Left lobe of liver (tissue), 2 donors: ENCODE measurements around the gene EDA. TPM values are rescaled to one million over a fixed set of nuclear protein-coding genes. Genes with fewer than 3 reads are reported as not detected.
"Not testable (repeated sequence)": the region's sequence is repeated elsewhere in the genome, so short reads cannot be mapped to it uniquely, and the experiment has no call there.

ENCODE experiments used
- ATAC-seq: fragments of 200-7000 bp; cut with Tn5 transposase; one replicate; pipeline ENCODE4 v1.9.1; 2020; ENCODE audit warnings: mild to moderate bottlenecking, moderate library complexity
- DNase-seq: peaks from one replicate; pipeline ENCODE4 v3.0.0-alpha.2; 2020; ENCODE audit warnings: low spot score
- total RNA-seq: library from RNA; stranded (reverse); gene quantifications from one replicate; pipeline ENCODE4 v1.2.1, GENCODE V29; 2021
- donor health status: DM: no; HTN: no; CAD: no; lungs with moderate emphysema.
- donor health status: DM: no; HTN: yes; CAD: no.

The EDA gene
- total RNA-seq, 1 donor from 2014 or later = 2.5 TPM

DNA sequence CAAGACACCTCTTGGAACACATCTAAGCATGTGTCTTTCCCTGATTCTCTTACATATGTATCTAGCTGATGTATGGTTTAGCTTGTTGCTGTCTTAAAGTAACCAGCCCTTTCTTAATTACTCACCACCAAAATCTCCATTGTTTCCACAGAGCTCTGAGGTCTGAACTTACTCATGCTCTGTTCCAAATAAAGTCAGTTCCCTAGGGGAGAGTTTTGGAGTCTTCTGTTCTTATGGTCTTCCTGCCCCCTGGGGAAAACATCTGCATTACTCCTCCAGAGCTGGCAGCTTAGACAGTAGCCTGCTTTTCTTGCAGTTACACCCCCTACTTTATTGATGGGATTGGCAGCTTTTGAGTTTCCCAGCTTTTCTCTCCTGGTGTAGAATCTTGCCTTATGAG, 125.8 kb downstream of the EDA start:
- DNase-seq (no peak), ATAC-seq (no peak)

DNA sequence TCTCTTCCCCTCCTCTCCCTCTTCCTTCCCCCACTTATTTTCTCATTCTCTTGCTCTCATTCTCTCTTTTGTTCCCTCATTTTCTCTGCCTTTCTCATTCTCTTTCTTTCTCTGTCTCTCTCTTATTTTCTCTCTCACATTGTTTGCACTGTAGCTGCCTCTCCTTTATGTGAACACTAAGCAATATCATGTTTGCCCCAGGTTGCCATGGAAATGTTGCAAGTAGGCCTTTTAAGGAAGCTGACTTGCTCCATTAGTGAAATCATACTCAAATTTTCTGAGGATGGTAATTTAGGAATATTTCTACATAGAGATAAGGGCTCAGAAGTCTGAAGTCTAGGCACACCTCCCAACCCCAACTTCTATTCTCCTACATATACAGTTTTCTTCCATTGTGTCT, 130.1 kb downstream of the EDA start:
- no peak for ATAC-seq
- DNase-seq = no peak

DNA sequence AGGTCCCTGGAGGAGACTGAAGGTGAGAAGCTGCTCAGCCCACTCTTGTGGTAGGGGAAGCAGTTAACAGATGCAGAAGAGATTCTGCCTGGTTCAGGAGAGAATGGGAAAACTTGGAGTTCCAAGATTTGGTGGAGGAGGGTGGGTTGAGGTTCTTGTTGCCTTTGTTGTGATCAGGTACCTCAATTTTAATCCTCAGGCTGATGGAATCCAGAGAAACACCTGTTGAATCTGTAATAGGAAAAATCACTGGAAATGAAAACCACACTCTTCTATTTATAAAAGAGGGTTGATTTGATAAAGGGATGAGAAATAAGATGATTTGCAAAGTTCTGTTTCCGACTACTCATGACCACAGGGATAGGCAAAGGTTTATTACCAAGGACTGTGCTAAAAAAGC, 132.1 kb downstream of the EDA start:
- DNase-seq = no peak
- no peak for ATAC-seq

DNA sequence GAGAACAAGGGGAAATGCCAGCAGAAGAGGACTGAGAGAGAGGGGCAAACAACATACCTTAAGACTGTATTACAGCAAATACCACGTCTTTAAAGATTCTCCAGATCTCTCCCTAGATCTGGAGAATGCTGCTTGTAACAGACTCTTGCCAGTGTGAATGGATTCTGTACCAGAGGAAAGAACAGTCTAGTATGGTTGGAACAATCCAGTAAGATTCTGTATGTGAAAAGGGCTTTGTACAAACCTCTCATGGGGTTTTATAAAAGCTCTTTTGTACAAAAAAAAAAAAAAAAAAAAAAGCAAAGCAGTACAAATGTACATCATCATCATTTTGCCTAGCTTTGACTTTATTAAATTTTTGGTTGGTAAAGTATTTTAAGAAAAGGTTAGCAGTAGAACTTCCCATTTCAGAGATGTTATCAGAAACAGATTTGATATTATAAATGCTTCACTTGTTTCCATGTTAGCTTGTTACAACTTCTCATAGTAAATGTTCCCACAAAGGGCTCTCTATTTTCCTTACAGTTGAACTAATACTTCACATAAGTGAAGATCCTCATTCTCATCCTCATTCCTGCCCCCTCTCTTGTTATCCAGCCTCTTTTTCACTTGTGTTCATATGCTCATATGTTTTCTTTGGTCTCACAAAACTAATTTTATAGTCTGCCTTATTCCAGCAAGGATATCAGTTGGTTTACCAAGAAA, 144.2 kb downstream of the EDA start:
- ATAC-seq (no peak), DNase-seq (no peak)

DNA sequence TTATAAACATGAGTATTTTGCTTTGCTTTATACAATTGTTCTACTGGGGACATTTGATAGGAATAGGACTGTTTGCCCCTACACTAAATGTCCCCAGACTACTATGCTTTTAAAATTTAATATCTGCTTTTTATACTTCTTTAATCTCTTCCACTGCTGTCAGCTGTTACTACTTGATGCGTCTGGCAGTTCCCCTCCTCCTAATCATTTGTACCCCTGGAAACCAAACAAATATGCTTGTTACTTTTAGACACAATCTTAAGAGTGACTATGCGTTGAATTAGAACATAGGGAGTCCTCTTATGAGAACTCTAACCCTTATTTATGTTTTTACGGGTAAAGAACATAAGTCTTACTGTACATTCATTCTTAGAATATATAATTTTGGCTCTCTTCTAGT, 145.7 kb downstream of the EDA start:
- ATAC-seq = no peak
- DNase-seq = no peak

DNA sequence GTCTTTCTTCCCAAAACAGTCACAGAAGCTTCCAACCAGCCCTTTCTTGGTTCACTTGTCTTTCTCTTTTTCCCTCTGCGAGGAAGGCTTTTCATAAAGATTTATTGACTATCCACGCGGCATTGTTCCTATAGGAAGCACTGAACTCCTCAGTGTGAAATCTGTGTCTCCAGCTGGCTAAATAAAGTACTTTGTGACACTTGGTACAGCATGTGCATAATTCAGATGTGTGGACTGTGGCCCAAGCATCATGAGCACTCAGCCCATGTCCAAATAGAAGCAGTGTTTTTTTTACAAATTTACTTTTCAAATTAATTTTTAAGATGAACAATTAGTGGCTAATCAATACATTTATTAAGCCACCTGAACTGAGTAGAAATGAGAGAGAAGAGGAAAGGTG, 146.4 kb downstream of the EDA start:
- no peak for DNase-seq

DNA sequence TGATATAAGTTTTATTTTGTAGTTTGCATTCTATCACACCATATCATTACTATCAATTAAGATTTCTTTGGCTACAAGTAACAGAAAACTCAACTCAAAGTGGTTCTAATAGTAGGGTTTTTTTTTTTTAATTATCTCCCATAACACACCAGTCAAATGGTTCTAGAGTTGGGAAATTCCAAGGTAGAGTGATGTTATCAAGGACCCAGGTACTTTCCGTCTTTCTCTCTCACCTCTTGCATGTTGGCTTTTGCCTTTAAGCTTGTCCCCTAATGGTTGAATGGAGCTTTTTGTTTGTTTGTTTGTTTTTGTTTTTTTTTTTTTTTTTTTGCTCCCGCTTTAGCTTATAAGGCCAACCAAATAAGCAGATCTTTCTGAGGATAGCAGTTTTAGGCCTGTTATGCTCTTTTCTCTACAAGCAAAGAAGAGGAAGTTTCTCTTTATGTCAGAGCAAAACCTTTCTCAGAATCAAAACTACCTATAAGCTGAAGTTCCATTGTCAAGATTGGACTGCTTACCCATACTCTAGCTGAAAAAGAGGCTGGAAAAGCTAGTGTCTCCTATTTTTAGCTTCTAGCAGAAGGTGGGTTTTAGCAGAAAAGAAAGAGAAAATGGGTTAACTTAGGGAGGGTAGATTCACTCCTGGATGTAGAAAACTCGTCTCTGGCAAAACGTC, 177.5 kb downstream of the EDA start:
- ATAC-seq = no peak

More for the DNA sequence above, 146.4 kb downstream of the EDA start:
- no peak for ATAC-seq

DNA sequence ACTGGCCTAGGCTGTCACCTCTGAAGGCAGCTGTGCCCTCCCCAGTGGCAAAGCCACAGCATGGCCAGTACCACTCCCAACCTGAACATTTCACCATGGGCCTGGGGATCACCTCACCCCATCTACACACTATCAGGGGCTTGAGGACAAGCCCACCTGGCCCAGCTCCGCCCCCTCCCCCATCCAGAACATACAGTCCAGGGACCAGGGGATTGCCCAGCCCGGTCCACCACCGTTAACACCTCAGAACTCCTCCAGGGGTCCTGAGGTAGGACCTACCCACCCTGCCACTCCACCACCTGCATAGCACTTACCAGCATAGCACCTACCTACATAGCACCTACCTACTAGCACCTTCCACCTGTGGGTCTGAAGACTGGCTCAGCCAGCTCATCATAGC, 179.8 kb downstream of the EDA start:
- DNase-seq (no peak), ATAC-seq (no peak)

More for the DNA sequence above, 177.5 kb downstream of the EDA start:
- DNase-seq = no peak

DNA sequence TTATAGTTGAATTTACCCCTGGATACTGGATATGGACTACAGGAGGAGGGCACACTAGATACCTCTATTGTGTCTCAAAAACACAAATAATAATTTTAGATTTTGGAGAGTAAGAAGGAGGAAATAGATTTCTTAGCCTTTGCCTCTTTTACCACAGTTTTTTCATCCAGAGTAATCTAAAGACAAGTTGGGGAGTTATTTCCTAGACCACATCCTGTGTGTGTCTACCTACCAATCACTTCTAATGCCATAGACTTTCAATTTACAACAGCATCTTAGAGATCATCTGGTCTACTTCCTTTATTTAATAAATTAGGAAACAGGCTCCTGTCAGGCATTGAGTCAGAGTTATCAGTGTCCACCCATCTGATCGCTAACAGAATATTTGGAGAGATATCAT, 191.5 kb downstream of the EDA start:
- ATAC-seq (no peak), DNase-seq (no peak)

DNA sequence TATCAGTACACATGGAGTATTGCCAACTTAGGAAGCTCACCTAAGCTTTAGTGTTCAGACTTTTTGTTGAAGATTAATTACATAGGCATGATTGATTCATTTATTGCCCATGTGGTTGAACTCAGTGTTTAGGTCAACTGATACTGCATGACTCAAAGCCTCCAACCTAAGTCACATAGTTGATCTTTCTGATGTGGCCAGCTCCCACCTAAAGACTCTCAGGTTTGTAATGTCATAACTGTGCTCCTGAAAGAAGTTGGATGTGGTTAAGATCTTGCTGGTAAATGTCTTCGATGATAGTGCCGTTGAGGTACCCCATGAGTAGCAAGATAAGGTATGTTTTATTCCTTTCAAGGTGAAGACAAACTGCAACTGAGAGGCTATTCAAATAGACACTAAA, 192.5 kb downstream of the EDA start:
- ATAC-seq = no peak
- no peak for DNase-seq

DNA sequence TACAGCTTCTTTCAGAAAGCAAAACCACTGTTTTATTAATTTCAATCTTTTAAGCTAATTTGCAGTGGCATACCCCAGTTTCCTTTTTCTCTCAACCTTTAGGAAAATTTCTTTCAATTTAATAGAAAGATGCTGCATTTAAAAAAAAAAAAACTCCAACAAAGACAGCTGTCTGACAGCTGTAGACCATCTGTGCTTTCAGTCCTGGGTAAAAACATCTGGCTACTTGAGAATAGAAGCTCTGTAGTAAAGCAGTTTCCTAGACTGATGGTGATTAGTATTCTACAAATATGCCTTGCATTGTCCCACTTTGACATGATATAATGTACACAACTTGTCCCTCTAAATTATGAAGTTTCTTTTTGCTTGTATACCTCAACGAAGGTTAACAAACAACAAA, 197.8 kb downstream of the EDA start:
- ATAC-seq = no peak

DNA sequence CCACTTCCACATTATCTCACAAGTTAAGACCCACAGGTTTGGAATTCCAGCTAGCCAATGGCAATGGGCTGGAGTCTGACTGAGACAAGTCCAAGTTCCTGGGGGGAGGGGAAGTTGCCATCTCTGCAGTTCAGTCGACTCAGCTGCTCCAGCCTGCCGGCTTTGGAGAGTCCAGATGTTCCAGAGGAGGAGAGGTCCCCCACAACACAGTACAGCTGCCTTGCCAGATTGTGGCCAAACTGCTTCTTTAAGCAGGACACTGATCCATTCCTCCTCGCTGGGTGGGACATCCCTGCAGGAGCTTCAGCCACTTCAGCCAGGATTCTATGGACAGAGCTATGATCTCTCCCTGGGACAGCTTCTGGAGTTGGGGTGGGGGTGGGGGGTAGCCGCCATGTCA, 199.2 kb downstream of the EDA start:
- no peak for DNase-seq
- ATAC-seq = no peak

More for the DNA sequence above, 197.8 kb downstream of the EDA start:
- DNase-seq = no peak

DNA sequence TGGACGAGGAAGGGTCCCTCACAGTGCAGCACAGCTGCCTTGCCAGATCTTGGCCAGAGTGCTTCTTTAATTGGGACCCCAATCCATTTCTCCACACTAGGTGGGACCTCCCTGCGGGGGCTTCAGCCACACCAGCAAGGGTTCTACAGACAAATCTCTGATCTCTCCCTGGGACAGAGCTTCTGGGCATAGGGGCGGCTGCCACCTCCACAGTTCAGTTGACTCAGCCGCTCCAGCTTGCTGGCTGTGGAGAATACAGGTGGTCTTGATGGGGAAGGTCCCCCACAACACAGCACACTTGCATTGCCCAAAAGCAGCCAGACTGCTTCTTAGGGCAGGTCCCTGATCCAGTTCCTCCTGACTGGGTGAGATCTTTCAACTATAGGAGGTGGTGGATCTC, 199.6 kb downstream of the EDA start:
- ATAC-seq (no peak), DNase-seq (no peak)

DNA sequence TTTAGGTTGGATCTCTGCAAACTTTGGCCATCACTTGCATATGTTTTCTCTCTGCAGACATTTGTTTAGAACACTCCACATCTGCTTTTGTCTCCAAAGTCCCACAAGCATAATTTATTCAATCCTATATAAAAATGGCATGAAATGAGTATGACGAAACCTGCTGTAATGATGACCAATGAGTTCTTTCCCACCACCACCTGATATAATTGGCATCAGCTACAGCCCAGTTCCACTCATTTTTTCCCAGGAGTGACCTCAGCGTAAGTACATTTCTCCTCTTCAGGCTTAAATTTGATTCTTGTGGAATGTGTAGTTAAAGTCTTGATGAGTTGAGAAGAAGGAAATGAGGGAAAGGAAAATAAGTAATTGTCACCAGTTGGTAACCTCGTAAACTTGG, 228.7 kb downstream of the EDA start:
- no peak for ATAC-seq
- DNase-seq = no peak

DNA sequence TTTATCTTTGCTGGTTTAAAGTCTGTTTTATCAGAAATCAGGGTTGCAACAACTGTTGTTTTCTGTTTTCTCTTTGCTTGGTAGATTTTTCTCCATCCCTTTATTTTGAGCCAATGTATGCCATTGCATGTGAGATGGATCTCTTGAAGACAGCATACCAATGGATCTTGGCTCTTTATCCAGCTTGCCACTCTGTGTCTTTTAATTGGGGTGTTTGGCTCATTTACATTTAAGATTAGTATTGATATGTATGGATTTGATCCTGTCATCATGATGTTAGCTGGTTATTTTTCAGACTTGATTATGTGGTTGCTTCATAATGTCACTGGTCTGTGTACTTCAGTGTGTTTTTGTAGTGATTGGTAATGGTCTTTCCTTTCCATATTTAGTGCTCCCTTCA, 244.1 kb downstream of the EDA start:
- ATAC-seq = not testable (repeated sequence)

DNA sequence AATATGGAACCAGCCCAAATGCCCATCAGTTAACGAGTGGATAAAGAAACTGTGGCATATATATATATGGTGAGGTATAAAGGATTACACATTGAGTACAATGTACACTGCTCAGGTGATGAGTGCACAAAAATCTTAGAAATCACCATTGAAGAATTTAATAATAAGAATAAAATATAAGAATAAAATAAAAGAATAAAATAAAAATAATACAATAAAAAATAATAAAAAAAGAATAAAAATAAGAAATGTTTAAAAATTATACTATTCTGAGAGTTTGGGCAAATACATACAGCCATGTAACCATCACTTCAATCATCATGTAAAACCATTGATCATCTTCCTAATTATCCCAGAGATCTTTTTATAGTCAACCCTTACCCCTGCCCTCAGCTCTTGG, 260.3 kb downstream of the EDA start:
- ATAC-seq (no peak), DNase-seq (no peak)

More for the DNA sequence above, 244.1 kb downstream of the EDA start:
- not testable (repeated sequence) for DNase-seq

DNA sequence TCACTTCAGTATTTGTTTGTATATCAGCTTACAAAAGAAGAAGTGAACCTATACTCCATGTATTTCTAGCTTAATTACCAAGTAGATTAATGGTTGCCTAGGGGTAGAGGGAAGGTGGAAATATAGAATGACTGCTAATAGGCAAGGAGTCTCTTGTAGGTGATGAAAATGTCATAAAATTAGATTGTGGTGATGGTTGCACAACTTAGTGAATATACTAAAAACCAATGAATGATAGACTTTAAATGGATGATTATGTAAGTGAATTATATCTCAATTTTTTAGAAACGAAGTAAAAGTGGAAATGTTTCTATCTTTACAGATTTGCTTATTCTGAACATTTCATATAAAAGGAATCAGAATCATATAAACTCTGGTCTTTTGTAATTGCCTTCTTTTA, 268.3 kb downstream of the EDA start:
- no peak for DNase-seq
- ATAC-seq = no peak

DNA sequence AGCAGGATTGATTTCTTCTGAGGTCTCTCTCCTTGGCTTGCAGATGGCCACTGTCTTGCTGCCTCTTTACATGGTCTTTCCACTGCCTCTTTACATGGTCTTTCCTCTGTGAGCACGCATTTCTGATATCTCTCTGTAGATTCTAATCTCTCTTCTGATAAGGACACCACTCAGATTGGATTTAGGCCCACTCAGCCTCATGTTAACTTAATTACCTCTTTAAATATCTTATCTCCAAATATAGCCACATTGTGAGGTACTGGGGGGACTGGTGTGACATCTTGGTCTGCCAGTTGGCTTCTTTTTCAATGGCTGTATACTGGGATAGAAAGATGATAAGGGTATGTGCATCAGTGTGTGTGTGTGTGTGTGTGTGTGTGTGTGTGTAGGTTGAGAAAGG, 280.1 kb downstream of the EDA start:
- DNase-seq (no peak), ATAC-seq (no peak)

DNA sequence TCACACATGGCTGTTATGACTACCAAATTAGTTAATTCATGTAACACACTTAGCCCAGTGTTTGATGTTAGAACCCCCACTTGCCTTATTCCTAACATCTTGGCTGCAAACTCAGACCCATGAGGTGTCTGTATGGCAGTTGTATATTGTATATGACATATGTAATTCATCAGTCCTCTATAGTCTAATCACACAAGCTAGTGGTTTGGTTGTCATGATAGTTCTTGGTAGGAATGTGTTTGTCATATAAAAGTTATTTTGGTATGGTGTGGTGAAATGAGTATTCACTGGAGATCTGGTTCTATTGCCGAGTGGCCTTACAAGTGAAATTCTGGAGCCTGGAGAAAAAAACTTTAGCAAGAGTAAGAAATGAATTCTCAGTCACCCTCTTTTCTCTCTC, 284.6 kb downstream of the EDA start:
- ATAC-seq (no peak), DNase-seq (no peak)

DNA sequence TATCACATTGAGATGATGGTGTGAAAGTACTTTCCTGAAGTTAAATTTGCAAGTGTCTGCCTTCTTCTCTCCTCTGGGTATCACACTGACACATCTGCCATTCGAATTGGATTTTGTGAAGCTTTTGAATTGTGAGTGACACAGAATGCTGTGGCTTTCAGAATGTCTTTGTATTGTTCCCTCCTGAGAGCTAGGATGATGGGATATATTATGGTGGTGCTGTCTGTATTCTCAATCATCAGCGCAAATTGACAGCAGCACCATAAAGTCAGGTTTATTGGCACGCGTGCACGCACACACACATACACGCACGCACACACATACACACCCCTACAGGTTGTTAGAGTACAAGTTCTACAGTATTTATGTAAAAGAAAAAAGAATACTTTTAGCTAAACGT, 290.5 kb downstream of the EDA start:
- ATAC-seq (no peak), DNase-seq (no peak)

DNA sequence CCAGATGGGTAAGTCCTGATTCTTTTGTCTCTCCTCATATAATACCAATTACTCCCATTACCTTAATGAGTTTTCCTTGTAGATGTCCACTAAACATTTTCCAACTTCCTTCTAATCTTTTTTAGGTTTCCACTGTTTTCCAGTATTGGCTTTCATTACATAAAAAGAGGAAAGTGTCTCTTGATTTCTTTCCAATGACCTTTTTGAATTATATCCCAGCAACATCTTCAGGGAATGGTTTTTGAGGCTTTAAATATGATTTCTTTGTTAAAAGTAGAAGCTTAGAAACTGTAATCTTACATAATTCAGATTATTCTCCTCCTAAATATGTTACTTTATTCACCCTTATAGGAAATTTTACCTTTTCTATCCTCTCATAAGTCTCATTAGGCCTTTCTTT, 298.9 kb downstream of the EDA start:
- no peak for ATAC-seq

DNA sequence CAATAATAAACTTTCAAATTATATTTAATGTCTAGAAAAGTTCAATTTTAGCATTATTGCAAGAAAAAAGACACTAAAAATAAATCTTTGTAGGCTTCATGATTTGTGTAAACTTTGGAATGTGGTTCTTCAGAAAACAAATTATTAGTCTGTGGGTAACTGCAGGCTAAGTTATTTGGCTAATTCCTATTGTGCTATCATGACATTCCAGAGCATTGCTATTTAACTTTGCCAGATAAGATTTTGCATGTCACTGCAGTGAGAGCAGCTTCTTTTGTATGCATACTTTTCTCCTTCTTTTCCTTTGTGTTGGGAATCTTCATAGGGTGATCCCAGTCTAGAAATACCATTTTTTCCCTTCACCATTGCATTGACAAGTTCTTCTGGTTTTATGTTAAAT, 303.8 kb downstream of the EDA start:
- no peak for DNase-seq
- no peak for ATAC-seq

More for the DNA sequence above, 298.9 kb downstream of the EDA start:
- no peak for DNase-seq

DNA sequence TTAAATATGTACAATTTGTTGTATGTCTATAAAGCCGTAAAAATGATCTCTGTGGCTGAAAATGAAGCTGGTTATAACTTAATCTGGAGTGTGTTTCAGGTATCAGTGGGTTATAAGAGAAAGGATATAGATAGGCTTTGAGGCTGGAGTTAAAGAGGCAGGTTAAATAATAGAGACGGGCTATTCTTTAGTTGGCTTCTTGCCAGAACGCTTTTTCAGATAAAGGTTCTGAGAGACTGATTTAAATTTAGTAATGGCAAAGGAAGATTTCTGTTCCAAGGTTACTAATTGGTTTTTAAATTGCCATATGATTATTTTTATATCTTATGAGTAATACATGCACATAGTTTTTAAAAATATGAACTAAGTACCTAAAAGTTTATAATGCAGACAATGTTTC, 316.4 kb downstream of the EDA start:
- ATAC-seq (no peak), DNase-seq (no peak)
